Measurements from ENCODE around the gene SP110. TPM values are rescaled to one million over a fixed set of nuclear protein-coding genes. Genes with fewer than 3 reads are reported as not detected.

The SP110 gene
- total RNA-seq, 4 donors from 2014 or later, result 11.8 to 32.7 (median 21.2) TPM

GRCh38 chr2:230156782-230157699 is 62.7 kb downstream of the SP110 start:
- H3K4me3 ChIP-seq, result no peak overlapping the region
- H3K9me3 ChIP-seq, result no peaks in the 10 kb centered on the region
- H3K27me3 ChIP-seq, result no peaks in the 10 kb centered on the region
- no peak for TF ChIP-seq POLR2A (IDR thresholded peaks at IDR 0.05)
- no peak for TF ChIP-seq EP300 (IDR thresholded peaks at IDR 0.05)
- TF ChIP-seq POLR2AphosphoS5 (IDR thresholded peaks at IDR 0.05), result no peak
- TF ChIP-seq, protein P1, sequence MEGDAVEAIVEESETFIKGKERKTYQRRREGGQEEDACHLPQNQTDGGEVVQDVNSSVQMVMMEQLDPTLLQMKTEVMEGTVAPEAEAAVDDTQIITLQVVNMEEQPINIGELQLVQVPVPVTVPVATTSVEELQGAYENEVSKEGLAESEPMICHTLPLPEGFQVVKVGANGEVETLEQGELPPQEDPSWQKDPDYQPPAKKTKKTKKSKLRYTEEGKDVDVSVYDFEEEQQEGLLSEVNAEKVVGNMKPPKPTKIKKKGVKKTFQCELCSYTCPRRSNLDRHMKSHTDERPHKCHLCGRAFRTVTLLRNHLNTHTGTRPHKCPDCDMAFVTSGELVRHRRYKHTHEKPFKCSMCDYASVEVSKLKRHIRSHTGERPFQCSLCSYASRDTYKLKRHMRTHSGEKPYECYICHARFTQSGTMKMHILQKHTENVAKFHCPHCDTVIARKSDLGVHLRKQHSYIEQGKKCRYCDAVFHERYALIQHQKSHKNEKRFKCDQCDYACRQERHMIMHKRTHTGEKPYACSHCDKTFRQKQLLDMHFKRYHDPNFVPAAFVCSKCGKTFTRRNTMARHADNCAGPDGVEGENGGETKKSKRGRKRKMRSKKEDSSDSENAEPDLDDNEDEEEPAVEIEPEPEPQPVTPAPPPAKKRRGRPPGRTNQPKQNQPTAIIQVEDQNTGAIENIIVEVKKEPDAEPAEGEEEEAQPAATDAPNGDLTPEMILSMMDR (IDR thresholded peaks at IDR 0.05), result no peak
- H3K36me3 ChIP-seq, result no peaks in the 10 kb centered on the region
- no peak overlapping the region for H3K27ac ChIP-seq
- H3K4me1 ChIP-seq, result no peaks in the 10 kb centered on the region
- DNase-seq (ENCODE audit: low spot score in 2 of 2), result no peak
- WGBS, result 92% methylated on average over 23 of the region's 25 CpGs

DNA sequence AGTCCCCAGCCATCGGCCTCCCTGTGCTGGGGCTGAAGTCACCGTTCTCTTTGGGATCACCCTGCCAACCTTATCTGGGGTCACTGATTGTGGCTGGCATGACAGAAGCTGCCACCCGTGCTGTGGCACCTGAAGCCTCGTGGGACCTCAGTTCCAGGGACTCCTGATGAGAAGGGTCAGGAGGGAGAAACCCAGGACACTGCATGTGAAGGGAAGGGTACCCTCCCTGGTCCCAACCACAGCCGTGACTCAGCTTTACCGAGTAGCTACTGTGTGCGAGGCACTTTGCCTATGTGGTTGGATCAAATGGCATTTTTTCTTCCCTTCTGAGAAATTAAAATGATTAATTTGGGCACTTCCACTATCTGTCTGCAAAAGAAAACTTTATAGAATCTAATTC is 64.4 kb downstream of the SP110 start:
- no peak for DNase-seq (ENCODE audit: low spot score in 2 of 2)
- Histone ChIP-seq H3K9me3 (no peaks in the 10 kb centered on the region), H3K27ac (no peak overlapping the region), H3K27me3 (no peaks in the 10 kb centered on the region), H3K4me1 (no peaks in the 10 kb centered on the region), H3K4me3 (no peak overlapping the region), H3K36me3 (no peaks in the 10 kb centered on the region)
- TF ChIP-seq, protein P1 (IDR thresholded peaks at IDR 0.05), result no peak
- no peak for TF ChIP-seq POLR2AphosphoS5 (IDR thresholded peaks at IDR 0.05)
- TF ChIP-seq EP300 (IDR thresholded peaks at IDR 0.05), result no peak
- TF ChIP-seq POLR2A (IDR thresholded peaks at IDR 0.05), result no peak
- WGBS, result 80% methylated on average over 7 of the region's 7 CpGs

GRCh38 chr2:230153390-230153976 is 66.3 kb downstream of the SP110 start:
- 23% methylated on average over 2 of the region's 2 CpGs for WGBS
- H3K4me1 ChIP-seq, result no peaks in the 10 kb centered on the region
- H3K9me3 ChIP-seq, result no peaks in the 10 kb centered on the region
- no peak overlapping the region for H3K4me3 ChIP-seq
- no peak overlapping the region for H3K27ac ChIP-seq
- TF ChIP-seq POLR2AphosphoS5 (IDR thresholded peaks at IDR 0.05) (no peak), EP300 (IDR thresholded peaks at IDR 0.05) (no peak), POLR2A (IDR thresholded peaks at IDR 0.05) (no peak)
- TF ChIP-seq, protein P1 (IDR thresholded peaks at IDR 0.05), result no peak
- no peak for DNase-seq (ENCODE audit: low spot score in 2 of 2)
- no peaks in the 10 kb centered on the region for H3K27me3 ChIP-seq
- H3K36me3 ChIP-seq, result no peaks in the 10 kb centered on the region

DNA sequence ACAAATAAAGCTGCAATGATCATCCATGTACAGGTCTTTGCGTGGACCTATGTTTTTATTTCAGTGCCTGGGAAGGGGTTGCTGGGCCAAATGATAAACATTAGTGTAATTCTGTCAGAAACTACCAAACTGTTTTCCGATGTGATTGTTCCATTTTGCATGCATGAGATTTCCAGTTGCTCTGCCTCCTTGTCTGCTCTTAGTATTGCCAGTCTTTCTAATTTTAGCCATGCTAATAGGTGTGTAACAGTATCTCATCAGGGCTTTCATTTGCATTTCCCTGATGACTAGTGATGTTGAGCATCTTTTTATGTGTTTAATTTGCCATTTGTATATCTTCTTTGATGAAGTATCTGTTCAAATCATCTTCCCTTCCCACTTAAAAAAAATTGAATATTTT is 67.5 kb downstream of the SP110 start:
- TF ChIP-seq, protein P1 (IDR thresholded peaks at IDR 0.05), result no peak
- TF ChIP-seq EP300 (IDR thresholded peaks at IDR 0.05), result no peak
- TF ChIP-seq POLR2AphosphoS5 (IDR thresholded peaks at IDR 0.05), result no peak
- TF ChIP-seq POLR2A (IDR thresholded peaks at IDR 0.05), result no peak
- 98% methylated on average over 2 of the region's 2 CpGs for WGBS

DNA sequence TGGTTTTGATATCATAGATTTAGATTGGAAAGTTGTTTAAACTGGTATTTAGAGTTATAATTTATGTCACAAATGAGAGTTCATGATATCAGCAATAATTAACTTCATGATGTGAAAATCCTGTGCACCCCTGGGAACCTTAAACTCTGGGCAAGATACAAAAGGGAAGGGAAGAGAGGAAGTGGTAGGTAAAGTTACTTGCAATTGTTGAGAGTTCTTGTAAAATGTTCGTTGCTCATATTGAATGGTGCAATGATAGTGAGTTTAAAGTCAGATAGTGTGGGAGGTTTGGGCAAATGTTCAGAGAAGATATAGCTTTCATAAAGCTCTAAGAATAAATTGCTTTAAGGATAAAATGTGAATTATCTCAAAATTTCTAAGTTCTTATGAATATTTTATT is 75.4 kb downstream of the SP110 start:
- 64% methylated on average over 1 of the region's 1 CpG for WGBS
- Histone ChIP-seq H3K36me3 (no peaks in the 10 kb centered on the region), H3K4me3 (no peak overlapping the region), H3K27ac (no peak overlapping the region), H3K27me3 (no peaks in the 10 kb centered on the region), H3K4me1 (no peaks in the 10 kb centered on the region), H3K9me3 (no peaks in the 10 kb centered on the region)
- no peak for DNase-seq (ENCODE audit: low spot score in 2 of 2)
- no peak for TF ChIP-seq POLR2A (IDR thresholded peaks at IDR 0.05)
- TF ChIP-seq POLR2AphosphoS5 (IDR thresholded peaks at IDR 0.05), result no peak
- no peak for TF ChIP-seq EP300 (IDR thresholded peaks at IDR 0.05)
- TF ChIP-seq, protein P1 (IDR thresholded peaks at IDR 0.05), result no peak

More for the DNA sequence above, 67.5 kb downstream of the SP110 start:
- Histone ChIP-seq H3K9me3 (no peaks in the 10 kb centered on the region), H3K27ac (no peak overlapping the region), H3K27me3 (no peaks in the 10 kb centered on the region), H3K36me3 (no peaks in the 10 kb centered on the region), H3K4me3 (no peak overlapping the region), H3K4me1 (no peaks in the 10 kb centered on the region)
- DNase-seq (ENCODE audit: low spot score in 2 of 2), result no peak
